Endodermal cell (in vitro differentiated cells): ENCODE data around the gene AJAP1. TPM values are rescaled to one million over a fixed set of nuclear protein-coding genes. Genes with fewer than 3 reads are reported as not detected.

Experiments used
- DNase-seq: peaks from one replicate; pipeline ENCODE4 v3.0.0-alpha.2; 2017
- H3K27ac ChIP-seq: 2 replicates; pipeline ENCODE4 v1.5.1; 2013; ENCODE audit warnings: mild to moderate bottlenecking, low read depth, low read length, moderate library complexity
- H3K27me3 ChIP-seq: 2 replicates; pipeline ENCODE4 v1.6.1; 2013; ENCODE audit warnings: mild to moderate bottlenecking, low read length, moderate library complexity; ENCODE audit not compliant: insufficient read depth, control insufficient read depth, poor library complexity, severe bottlenecking
- H3K36me3 ChIP-seq: 2 replicates; pipeline ENCODE4 v1.7.0; 2013; ENCODE audit warnings: mild to moderate bottlenecking, low read length, moderate library complexity; ENCODE audit not compliant: control insufficient read depth, insufficient read depth
- H3K4me1 ChIP-seq: one replicate; pipeline ENCODE4 v1.7.0; 2013; ENCODE audit warnings: low read length; ENCODE audit not compliant: control insufficient read depth, insufficient read depth
- H3K4me3 ChIP-seq: 2 replicates; pipeline ENCODE4 v1.5.1; 2013; ENCODE audit warnings: mild to moderate bottlenecking, low read length, moderate library complexity
- H3K9ac ChIP-seq: 2 replicates; pipeline ENCODE4 v1.6.1; 2013; ENCODE audit warnings: mild to moderate bottlenecking, low read length, moderate library complexity; ENCODE audit not compliant: poor library complexity, severe bottlenecking; ENCODE audit errors: extremely low read depth
- H3K9me3 ChIP-seq: 2 replicates; pipeline ENCODE4 v1.6.1; 2013; ENCODE audit warnings: mild to moderate bottlenecking, low read length, moderate library complexity; ENCODE audit not compliant: control insufficient read depth
- H3K27ac Mint-ChIP-seq: 2 replicates; pipeline ENCODE4 v1.8.0; 2020; ENCODE audit warnings: mixed read lengths
- H3K27me3 Mint-ChIP-seq: 2 replicates; pipeline ENCODE4 v1.8.0; 2021; ENCODE audit warnings: mild to moderate bottlenecking, mixed read lengths; ENCODE audit not compliant: insufficient read depth
- H3K36me3 Mint-ChIP-seq: 2 replicates; pipeline ENCODE4 v1.8.0; 2020; ENCODE audit warnings: low read depth, mixed read lengths
- H3K4me1 Mint-ChIP-seq: 2 replicates; pipeline ENCODE4 v1.8.0; 2020; ENCODE audit warnings: mixed read lengths
- H3K4me3 Mint-ChIP-seq: 2 replicates; pipeline ENCODE4 v1.8.0; 2020; ENCODE audit warnings: mild to moderate bottlenecking, moderate library complexity, mixed read lengths
- H3K9me3 Mint-ChIP-seq: 2 replicates; pipeline ENCODE4 v1.8.0; 2020; ENCODE audit warnings: mild to moderate bottlenecking, mixed read lengths
- WGBS, 2 experiments: methylation state at CpG; one replicate each; pipeline versions ENCODE4 v1.1.5 to v1.1.7; 2013; ENCODE audit warnings: missing lambda C conversion rate in 2 of 2, mixed read lengths in 1 of 2; ENCODE audit not compliant: insufficient coverage in 1 of 2, insufficient read length in 1 of 2; 5-methylcytosine and 5-hydroxymethylcytosine counted together
- total RNA-seq, 2 donors: library from RNA; stranded (reverse); fragmentation: NEBNext Ultra II Directional in 1 of 2; extraction: Animal tissue kit (Norgen Biotek cat#: 25700) in 1 of 2; gene quantifications; 2 replicates in 1 of 2; 3 replicates in 1 of 2; pipeline ENCODE4 v1.2.1, GENCODE V29; 2021
- TF ChIP-seq, protein P1 (sequence below): fragments of 200-600 bp; sonication (generic); conservative IDR thresholded peaks from 2 replicates; pipeline ENCODE4 v1.5.0; 2021; ENCODE audit warnings: antibody characterized with exemption, mild to moderate bottlenecking

Gene AJAP1
- total RNA-seq, 2 donors from 2014 or later, result 19.4 to 22.1 TPM

DNA sequence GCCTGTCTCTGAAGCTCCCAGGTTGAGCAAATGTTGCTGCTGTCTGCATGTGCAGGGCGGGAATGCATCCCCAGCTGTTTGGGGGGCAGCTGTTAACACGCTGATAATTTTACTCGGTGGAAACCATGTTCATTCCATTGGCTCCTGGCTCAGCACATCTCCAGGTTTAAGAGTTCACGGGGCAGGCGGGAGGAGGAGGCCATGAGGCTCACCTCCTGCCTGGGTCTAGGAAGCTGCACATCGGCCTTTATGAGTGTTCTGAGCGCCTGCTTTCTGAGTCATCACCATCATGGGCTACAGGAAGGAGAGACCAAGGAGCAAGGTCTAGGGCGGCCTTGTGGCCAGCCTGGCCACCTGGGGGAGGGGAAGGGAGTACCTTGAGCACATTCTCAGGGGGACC, 29.7 kb downstream of the AJAP1 start:
- no peak for DNase-seq
- Histone ChIP-seq H3K9me3 (peaks cover 10% of the 10 kb centered on the region), H3K36me3 (peaks cover 26% of the 10 kb centered on the region), H3K4me3 (no peak overlapping the region), H3K27ac (no peak overlapping the region), H3K4me1 (peaks cover 3% of the 10 kb centered on the region), H3K9ac (no peak overlapping the region), H3K27me3 (no peaks in the 10 kb centered on the region)
- TF ChIP-seq, protein P1, sequence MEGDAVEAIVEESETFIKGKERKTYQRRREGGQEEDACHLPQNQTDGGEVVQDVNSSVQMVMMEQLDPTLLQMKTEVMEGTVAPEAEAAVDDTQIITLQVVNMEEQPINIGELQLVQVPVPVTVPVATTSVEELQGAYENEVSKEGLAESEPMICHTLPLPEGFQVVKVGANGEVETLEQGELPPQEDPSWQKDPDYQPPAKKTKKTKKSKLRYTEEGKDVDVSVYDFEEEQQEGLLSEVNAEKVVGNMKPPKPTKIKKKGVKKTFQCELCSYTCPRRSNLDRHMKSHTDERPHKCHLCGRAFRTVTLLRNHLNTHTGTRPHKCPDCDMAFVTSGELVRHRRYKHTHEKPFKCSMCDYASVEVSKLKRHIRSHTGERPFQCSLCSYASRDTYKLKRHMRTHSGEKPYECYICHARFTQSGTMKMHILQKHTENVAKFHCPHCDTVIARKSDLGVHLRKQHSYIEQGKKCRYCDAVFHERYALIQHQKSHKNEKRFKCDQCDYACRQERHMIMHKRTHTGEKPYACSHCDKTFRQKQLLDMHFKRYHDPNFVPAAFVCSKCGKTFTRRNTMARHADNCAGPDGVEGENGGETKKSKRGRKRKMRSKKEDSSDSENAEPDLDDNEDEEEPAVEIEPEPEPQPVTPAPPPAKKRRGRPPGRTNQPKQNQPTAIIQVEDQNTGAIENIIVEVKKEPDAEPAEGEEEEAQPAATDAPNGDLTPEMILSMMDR, result no peak
- WGBS, 2 experiments, result 83 to 85% methylated on average over 5 to 8 of the region's 8 CpGs
- peaks cover 2% of the 10 kb centered on the region for H3K27me3 Mint-ChIP-seq
- H3K9me3 Mint-ChIP-seq, result peaks cover 4% of the 10 kb centered on the region
- H3K4me1 Mint-ChIP-seq, result peaks cover 19% of the 10 kb centered on the region
- H3K27ac Mint-ChIP-seq, result no peak overlapping the region
- no peak overlapping the region for H3K4me3 Mint-ChIP-seq
- peaks cover 9% of the 10 kb centered on the region for H3K36me3 Mint-ChIP-seq

DNA sequence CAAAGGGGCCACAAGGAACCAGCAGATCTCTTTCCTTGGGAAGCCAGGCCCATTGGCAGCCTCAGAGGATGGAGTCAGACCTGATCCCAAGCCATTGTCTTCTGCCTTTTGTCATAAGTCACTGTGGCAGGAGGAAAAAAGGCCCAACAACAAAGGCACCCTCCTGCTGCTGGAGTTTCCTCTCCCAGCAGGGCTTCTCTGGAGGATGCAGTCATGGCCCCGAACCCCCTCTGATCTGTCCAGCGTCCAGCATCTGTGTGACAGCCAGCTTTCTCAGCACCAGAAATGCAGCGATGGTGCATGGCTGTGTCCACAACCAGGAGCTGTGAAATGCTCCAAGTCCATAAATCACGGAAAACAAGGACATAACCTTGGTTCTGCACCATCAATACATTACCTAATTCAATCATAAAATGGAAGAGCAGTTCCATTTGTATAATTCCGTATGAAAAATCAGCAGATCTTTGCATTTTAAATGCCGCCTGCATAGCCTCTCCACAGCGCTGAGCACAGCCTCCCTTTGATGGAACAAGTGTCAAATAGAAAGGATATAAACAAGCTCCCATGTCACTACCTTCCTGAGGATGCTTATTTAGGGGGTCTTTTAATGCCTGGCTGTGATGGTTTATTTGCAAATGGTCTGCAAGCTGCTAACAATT, 30.6 kb downstream of the AJAP1 start:
- peaks cover 3% of the 10 kb centered on the region for H3K4me1 ChIP-seq
- H3K9ac ChIP-seq, result no peak overlapping the region
- 52 to 66% methylated on average over 5 to 7 of the region's 7 CpGs for WGBS, 2 experiments
- no peaks in the 10 kb centered on the region for H3K27me3 ChIP-seq
- Mint-ChIP-seq H3K27ac (no peak overlapping the region), H3K9me3 (no peaks in the 10 kb centered on the region), H3K27me3 (peaks cover 2% of the 10 kb centered on the region), H3K4me3 (no peak overlapping the region), H3K36me3 (peaks cover 4% of the 10 kb centered on the region), H3K4me1 (peaks cover 19% of the 10 kb centered on the region)
- H3K36me3 ChIP-seq, result peaks cover 25% of the 10 kb centered on the region
- TF ChIP-seq, protein P1, result no peak
- H3K4me3 ChIP-seq, result no peak overlapping the region
- no peak overlapping the region for H3K27ac ChIP-seq
- peaks cover 1% of the 10 kb centered on the region for H3K9me3 ChIP-seq
- DNase-seq, result peak; percentile 66

DNA sequence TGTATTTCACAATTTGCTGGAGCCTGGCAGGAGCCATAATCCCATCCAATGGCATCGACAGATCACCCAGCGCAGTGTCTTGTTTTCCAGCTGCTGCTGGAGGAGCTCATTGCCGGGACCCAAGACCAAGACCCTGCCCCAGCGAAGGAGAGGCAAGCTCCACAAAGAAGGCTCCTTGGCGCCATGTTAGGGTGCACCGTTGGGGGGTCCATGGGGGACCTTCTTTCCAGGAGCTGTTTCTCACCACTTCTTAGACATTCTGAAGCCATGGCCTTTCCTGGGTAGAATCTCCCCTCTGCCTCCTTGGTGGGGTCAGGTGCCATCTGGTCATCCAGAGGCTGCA, 31.1 kb downstream of the AJAP1 start:
- Histone ChIP-seq H3K9me3 (no peaks in the 10 kb centered on the region), H3K27me3 (no peaks in the 10 kb centered on the region), H3K4me3 (no peak overlapping the region), H3K27ac (no peak overlapping the region), H3K9ac (no peak overlapping the region), H3K4me1 (peaks cover 3% of the 10 kb centered on the region), H3K36me3 (peaks cover 23% of the 10 kb centered on the region)
- 93 to 95% methylated on average over 5 to 6 of the region's 6 CpGs for WGBS, 2 experiments
- no peak for DNase-seq
- H3K27ac Mint-ChIP-seq, result no peak overlapping the region
- peaks cover 2% of the 10 kb centered on the region for H3K27me3 Mint-ChIP-seq
- H3K36me3 Mint-ChIP-seq, result peaks cover 4% of the 10 kb centered on the region
- no peaks in the 10 kb centered on the region for H3K9me3 Mint-ChIP-seq
- TF ChIP-seq, protein P1, result no peak
- peaks cover 19% of the 10 kb centered on the region for H3K4me1 Mint-ChIP-seq
- no peak overlapping the region for H3K4me3 Mint-ChIP-seq
